ENCODE results near the gene NELFA.

The NELFA gene

DNA sequence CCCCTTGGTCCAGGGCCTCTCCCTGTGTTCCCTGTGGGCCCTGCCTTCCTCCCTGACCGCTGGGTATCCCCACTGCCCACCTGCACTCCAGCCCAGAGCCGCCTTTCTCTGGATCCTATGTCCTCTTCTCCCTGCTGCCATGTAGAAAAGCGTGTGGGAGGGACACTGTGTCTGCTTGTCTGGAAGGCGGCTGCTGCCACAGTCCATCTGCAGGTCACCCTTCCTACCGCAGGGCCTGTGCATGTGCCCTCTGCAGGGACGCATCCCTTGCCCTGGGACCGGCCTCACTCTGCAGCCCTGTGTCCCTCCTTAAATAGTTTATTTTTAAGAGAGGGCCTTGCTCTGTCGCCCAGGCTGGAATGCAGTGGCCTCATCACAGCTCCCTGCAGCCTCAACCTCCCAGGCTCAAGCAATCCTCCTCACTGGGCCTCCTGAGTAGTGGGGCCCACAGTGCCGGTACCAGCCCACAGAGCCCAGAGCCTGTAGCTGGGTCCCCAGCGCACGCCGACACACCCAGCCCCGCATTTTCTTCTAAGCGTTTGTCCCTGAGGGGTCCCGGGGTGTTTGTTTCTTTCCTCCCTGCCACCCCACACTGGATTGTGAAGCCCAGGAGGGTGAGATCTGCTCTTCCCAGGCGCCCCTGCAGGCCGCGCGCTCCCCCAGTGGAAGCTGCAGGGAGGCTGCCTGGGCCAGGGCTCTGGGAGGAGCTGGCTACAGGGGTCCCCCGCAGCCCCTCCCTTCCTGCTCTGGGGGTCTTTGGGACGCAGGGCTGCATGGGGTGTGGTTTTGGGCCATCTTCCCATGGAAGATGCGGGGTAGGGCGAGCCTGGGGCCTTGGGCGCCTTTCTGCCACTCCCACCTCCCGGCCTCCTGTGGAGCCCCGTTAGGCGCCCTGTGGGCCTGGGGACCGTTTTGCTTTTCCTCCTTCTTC is 37.5 kb upstream of the NELFA start:
- Histone ChIP-seq H3K4me3 (ENCODE audit: low read depth in 1 of 5, low read length in 5 of 5) (no peak overlapping the region), H3K9me3 (ENCODE audit: control insufficient read depth in 5 of 5, low read length in 5 of 5) (peaks cover 0 to 8% (median 7%) of the 10 kb centered on the region in 5 donors), H3K9ac (ENCODE audit: low read length in 5 of 5) (no peak overlapping the region), H3K27ac (ENCODE audit: low read depth, low read length) (no peak overlapping the region), H3K4me1 (ENCODE audit: control insufficient read depth in 5 of 5, insufficient read depth in 5 of 5, low read length in 5 of 5) (peaks cover 0 to 17% (median 14%) of the 10 kb centered on the region in 5 donors), H3K27me3 (ENCODE audit: control insufficient read depth in 5 of 5, insufficient read depth in 4 of 5, low read length in 5 of 5) (peaks cover 0 to 17% (median 2%) of the 10 kb centered on the region in 5 donors), H3K36me3 (ENCODE audit: control insufficient read depth in 5 of 5, insufficient read depth in 5 of 5, low read length in 5 of 5) (no peaks in the 10 kb centered on the region)

DNA sequence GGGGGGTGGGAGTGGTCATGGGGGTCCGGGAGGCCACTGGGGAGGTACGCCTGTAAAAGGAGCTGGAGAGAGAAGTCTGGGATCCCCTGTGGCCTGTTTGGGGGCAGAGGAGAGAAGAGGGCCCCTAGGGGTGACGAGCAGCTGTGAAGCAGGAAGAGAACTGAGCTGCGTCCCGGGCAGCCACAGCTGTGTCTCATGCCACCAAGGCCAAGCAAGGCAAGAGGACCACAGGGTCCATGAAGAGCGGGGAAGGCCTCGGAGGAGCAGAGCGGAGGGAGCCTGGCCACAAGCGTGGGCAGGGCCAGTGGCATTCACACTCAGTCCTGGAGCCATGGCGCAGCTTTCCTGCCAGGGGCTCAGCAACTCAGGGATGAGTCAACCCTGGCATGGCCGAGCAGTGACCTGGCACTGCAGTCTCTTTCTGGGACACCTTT is 36.8 kb upstream of the NELFA start:
- Histone ChIP-seq H3K4me1 (ENCODE audit: control insufficient read depth in 5 of 5, insufficient read depth in 5 of 5, low read length in 5 of 5) (peaks cover 0 to 22% (median 20%) of the 10 kb centered on the region in 5 donors), H3K9me3 (ENCODE audit: control insufficient read depth in 5 of 5, low read length in 5 of 5) (peaks cover 0 to 8% (median 7%) of the 10 kb centered on the region in 5 donors), H3K36me3 (ENCODE audit: control insufficient read depth in 5 of 5, insufficient read depth in 5 of 5, low read length in 5 of 5) (no peaks in the 10 kb centered on the region), H3K27me3 (ENCODE audit: control insufficient read depth in 5 of 5, insufficient read depth in 4 of 5, low read length in 5 of 5) (peaks cover 0 to 15% (median 2%) of the 10 kb centered on the region in 5 donors), H3K4me3 (ENCODE audit: low read depth in 1 of 5, low read length in 5 of 5) (no peak overlapping the region), H3K27ac (ENCODE audit: low read depth, low read length) (no peak overlapping the region), H3K9ac (ENCODE audit: low read length in 5 of 5) (no peak overlapping the region)

DNA sequence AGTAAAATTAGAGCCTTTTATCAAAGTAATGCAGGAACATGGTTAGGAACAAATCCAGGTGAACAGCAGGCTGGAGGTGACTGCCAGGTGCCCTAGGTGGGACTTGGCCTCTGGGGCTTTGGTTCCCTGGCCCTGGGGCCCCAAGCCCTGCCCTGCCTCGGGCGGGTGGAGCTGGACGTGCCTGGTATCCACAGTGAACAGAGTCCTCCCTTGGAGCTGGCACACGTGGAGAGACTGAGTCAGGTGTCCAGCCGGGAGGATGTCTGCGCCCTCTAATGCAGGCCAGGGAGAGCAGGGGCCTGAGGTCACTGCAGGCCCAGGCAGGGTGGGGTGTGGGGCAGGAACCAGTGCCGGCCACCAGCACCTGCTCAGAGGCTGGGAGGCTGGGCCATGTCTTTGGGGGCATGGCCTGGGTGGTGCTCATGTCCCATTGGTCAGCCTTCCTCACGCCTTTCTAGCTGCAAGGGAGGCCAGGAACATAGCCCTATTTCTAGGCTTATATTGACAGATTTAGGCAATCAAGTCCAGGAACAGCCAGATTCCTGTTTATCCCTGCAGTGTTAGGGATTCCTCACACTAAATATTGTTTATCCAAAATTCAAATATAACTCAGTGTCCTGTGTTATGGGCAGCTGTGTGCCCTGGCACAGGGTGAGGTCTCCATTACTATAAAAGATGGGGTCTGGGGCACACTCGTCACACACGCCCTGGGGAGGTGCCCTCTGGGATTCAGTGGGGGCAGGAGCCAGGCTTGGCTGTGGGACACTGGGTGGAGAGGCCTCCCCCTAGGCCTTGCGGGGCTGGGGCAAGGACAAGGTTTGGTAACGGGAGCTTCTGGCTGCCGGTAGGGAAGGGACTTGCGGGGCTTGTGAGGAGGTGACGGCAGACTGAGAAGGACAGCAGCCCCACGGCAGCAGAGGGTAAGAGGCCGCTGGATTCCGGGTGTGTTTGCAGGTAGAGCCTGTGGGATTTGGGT is 36.1 kb upstream of the NELFA start:
- Histone ChIP-seq H3K4me1 (ENCODE audit: control insufficient read depth in 5 of 5, insufficient read depth in 5 of 5, low read length in 5 of 5) (peaks cover 0 to 25% (median 22%) of the 10 kb centered on the region in 5 donors), H3K36me3 (ENCODE audit: control insufficient read depth in 5 of 5, insufficient read depth in 5 of 5, low read length in 5 of 5) (no peaks in the 10 kb centered on the region), H3K9me3 (ENCODE audit: control insufficient read depth in 5 of 5, low read length in 5 of 5) (peaks cover 0 to 8% (median 7%) of the 10 kb centered on the region in 5 donors), H3K27ac (ENCODE audit: low read depth, low read length) (no peak overlapping the region), H3K9ac (ENCODE audit: low read length in 5 of 5) (no peak overlapping the region), H3K27me3 (ENCODE audit: control insufficient read depth in 5 of 5, insufficient read depth in 4 of 5, low read length in 5 of 5) (peaks cover 0 to 15% (median 2%) of the 10 kb centered on the region in 5 donors), H3K4me3 (ENCODE audit: low read depth in 1 of 5, low read length in 5 of 5) (no peak overlapping the region)

DNA sequence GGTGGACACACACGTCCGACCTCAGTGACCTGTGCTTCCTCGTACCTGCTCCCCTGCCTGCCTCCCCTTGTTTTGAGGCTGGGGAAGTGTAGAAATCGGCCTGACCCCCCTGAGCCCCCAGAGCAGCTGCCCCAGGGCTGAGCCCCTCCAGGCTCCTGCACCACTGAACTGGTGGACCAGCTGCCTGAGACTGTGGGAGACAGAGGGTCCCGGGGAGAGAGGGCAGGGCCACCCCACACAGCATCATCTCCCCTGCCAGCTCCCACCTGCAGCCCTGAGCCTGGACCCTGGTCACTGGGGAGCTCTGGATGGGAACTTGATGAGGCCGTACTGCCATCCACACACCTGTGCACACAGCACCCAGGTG is 35.3 kb upstream of the NELFA start:
- peaks cover 0 to 15% (median 2%) of the 10 kb centered on the region in 5 donors for H3K27me3 ChIP-seq (ENCODE audit: control insufficient read depth in 5 of 5, insufficient read depth in 4 of 5, low read length in 5 of 5)
- H3K4me3 ChIP-seq (ENCODE audit: low read depth in 1 of 5, low read length in 5 of 5): no peak overlapping the region
- no peaks in the 10 kb centered on the region for H3K36me3 ChIP-seq (ENCODE audit: control insufficient read depth in 5 of 5, insufficient read depth in 5 of 5, low read length in 5 of 5)
- no peak overlapping the region for H3K9ac ChIP-seq (ENCODE audit: low read length in 5 of 5)
- peaks cover 0 to 25% (median 22%) of the 10 kb centered on the region in 5 donors for H3K4me1 ChIP-seq (ENCODE audit: control insufficient read depth in 5 of 5, insufficient read depth in 5 of 5, low read length in 5 of 5)
- H3K9me3 ChIP-seq (ENCODE audit: control insufficient read depth in 5 of 5, low read length in 5 of 5): peaks cover 0 to 8% (median 7%) of the 10 kb centered on the region in 5 donors
- H3K27ac ChIP-seq (ENCODE audit: low read depth, low read length): no peak overlapping the region

DNA sequence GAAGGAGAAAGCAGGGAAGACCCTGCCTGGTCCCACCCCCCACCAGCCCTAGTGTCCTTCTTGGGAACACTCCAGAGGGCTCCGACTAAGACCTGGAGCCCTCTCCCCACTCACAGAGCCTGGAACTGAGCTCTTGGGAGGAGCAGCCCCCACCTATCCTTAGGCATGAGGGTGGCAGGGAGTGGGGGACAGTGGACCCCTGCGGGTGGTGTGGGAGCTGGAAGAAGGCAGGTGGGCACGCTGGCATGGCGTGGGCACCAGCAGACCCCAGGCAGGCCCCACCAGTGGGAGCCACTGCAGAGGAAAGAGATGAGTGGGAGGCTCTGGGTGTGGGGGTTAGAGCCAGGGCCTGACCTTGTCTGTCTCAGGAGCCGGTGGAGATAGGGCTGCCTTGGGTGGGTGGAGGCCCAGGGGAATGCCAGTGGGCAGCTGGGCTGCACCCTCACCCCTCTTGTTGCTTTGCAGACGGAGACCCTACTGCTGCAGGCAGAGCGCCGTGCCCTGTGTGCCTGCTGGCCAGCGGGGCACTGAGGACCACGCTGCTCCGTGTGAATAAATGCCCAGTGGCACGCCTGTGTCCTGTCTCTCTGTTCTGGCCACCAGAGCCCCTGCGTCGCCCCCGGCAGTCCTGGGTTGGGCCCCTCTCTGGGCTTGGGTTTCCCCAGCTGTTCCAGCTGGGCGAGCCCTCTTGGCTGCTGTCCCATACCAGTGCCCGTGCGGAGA is 34.8 kb upstream of the NELFA start:
- Histone ChIP-seq H3K27ac (ENCODE audit: low read depth, low read length) (no peak overlapping the region), H3K27me3 (ENCODE audit: control insufficient read depth in 5 of 5, insufficient read depth in 4 of 5, low read length in 5 of 5) (peaks cover 0 to 15% (median 2%) of the 10 kb centered on the region in 5 donors), H3K9ac (ENCODE audit: low read length in 5 of 5) (no peak overlapping the region), H3K4me3 (ENCODE audit: low read depth in 1 of 5, low read length in 5 of 5) (no peak overlapping the region), H3K36me3 (ENCODE audit: control insufficient read depth in 5 of 5, insufficient read depth in 5 of 5, low read length in 5 of 5) (no peaks in the 10 kb centered on the region), H3K9me3 (ENCODE audit: control insufficient read depth in 5 of 5, low read length in 5 of 5) (peaks cover 0 to 8% (median 7%) of the 10 kb centered on the region in 5 donors), H3K4me1 (ENCODE audit: control insufficient read depth in 5 of 5, insufficient read depth in 5 of 5, low read length in 5 of 5) (peaks cover 0 to 25% (median 22%) of the 10 kb centered on the region in 5 donors)

DNA sequence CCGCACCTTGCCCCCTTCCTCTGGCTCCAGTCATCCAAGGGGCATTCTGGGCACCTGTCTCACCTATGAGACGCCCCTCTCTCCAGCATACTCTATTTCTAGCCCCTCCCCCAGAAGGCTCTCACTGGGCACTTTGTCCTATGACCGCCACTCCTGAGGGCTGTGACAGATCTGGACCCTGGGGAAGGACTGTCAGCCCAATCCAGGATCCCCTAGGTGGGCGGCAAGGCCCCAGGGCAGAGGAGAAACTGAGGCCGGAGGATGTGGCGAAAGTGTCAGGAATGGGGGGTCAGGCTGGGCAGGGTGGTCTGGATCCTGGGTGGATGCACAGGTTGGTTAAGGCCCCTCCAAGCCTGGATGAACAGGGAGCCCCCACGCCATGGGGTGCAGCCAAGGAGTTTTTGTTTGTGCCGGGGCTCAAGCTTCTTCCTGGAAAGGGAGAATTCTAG is 34.2 kb upstream of the NELFA start:
- Histone ChIP-seq H3K27ac (ENCODE audit: low read depth, low read length) (no peak overlapping the region), H3K9ac (ENCODE audit: low read length in 5 of 5) (no peak overlapping the region), H3K27me3 (ENCODE audit: control insufficient read depth in 5 of 5, insufficient read depth in 4 of 5, low read length in 5 of 5) (peaks cover 0 to 15% (median 0%) of the 10 kb centered on the region in 5 donors), H3K9me3 (ENCODE audit: control insufficient read depth in 5 of 5, low read length in 5 of 5) (peaks cover 0 to 8% (median 7%) of the 10 kb centered on the region in 5 donors), H3K36me3 (ENCODE audit: control insufficient read depth in 5 of 5, insufficient read depth in 5 of 5, low read length in 5 of 5) (no peaks in the 10 kb centered on the region), H3K4me3 (ENCODE audit: low read depth in 1 of 5, low read length in 5 of 5) (peak overlapping the region in 1 of 5 donors; percentile 68), H3K4me1 (ENCODE audit: control insufficient read depth in 5 of 5, insufficient read depth in 5 of 5, low read length in 5 of 5) (peaks cover 0 to 25% (median 22%) of the 10 kb centered on the region in 5 donors)

DNA sequence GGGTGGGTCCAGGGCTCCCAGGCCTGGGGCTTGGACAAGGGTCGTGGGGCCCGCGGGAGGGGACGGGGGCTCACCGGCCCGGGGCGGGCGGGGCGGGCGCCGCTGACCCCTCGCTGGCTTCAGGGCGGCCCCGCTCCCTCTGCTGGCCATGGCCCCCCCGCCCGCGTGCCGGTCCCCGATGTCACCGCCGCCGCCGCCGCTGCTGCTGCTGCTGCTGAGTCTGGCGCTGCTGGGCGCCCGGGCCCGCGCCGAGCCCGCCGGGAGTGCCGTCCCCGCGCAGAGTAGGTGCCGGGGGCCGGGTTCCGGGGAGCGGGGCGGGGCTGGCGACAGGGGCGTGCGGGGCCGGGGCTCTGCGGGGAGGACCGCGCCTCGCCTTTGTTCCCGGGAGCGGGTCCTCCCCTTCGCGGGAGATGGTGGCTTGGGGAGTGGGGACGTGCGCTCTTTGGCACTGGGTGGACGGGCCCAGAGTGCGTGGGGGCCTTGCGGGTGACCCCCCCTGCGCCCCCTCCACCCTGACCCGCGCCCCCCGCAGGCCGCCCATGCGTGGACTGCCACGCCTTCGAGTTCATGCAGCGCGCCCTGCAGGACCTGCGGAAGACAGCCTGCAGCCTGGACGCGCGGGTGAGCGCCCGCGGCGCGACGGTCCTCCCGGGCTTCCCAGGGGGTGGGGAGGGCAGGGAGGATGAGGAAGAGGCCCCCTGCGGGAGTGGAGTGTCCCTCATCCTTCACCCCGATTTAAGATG is 33.6 kb upstream of the NELFA start:
- peaks cover 0 to 8% (median 7%) of the 10 kb centered on the region in 5 donors for H3K9me3 ChIP-seq (ENCODE audit: control insufficient read depth in 5 of 5, low read length in 5 of 5)
- peaks cover 0 to 15% (median 0%) of the 10 kb centered on the region in 5 donors for H3K27me3 ChIP-seq (ENCODE audit: control insufficient read depth in 5 of 5, insufficient read depth in 4 of 5, low read length in 5 of 5)
- H3K36me3 ChIP-seq (ENCODE audit: control insufficient read depth in 5 of 5, insufficient read depth in 5 of 5, low read length in 5 of 5): no peaks in the 10 kb centered on the region
- H3K27ac ChIP-seq (ENCODE audit: low read depth, low read length): no peak overlapping the region
- H3K4me3 ChIP-seq (ENCODE audit: low read depth in 1 of 5, low read length in 5 of 5): peak overlapping the region in 3 of 5 donors; percentile 50 to 68 (median 66)
- H3K4me1 ChIP-seq (ENCODE audit: control insufficient read depth in 5 of 5, insufficient read depth in 5 of 5, low read length in 5 of 5): peaks cover 0 to 25% (median 22%) of the 10 kb centered on the region in 5 donors
- no peak overlapping the region for H3K9ac ChIP-seq (ENCODE audit: low read length in 5 of 5)

DNA sequence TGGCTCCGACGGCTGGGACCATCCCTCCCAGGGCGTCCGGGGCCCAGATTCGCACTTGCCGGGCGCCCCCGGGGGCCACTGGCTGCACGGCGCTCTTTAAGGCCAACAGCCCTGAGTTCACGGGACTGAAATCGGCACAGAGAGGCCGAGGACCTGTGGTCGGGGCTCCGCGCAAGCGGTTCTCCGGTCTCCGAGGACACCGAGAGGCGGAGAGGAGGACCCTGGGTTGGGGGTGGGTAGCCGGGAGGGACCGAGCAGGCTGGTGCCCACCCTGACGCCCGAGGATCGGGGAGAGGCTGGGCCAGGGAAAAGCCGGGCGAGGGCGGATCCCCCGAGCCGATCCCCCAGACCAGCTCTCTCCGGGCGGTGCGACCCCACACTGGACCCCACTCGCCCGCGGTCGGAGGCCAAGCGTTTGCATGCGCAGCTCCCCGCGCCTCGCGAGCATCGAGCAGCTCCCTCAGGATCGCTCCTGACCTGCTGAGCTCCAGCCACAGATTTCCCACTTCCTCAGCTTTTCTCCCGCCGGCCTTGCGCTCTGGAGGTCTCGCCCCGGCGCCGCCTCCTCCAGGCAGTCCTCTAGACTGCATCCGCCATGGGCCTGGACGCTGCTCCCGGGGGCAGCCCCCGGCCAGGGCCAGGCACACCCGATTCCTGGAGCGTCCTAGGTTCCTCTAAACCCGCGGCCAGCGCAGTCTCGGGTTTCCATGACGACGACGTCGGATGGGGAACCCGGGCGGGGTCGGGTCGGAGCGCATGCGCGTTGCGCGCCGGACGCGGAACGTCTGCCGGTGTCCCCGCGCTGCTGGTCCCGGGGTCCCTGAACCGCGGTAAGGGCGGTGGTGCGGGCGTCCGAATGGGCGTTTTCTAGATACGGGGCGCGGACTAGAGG is 32.7 kb upstream of the NELFA start:
- H3K27ac ChIP-seq (ENCODE audit: low read depth, low read length): no peak overlapping the region
- H3K9me3 ChIP-seq (ENCODE audit: control insufficient read depth in 5 of 5, low read length in 5 of 5): peaks cover 0 to 8% (median 7%) of the 10 kb centered on the region in 5 donors
- H3K27me3 ChIP-seq (ENCODE audit: control insufficient read depth in 5 of 5, insufficient read depth in 4 of 5, low read length in 5 of 5): peaks cover 0 to 16% (median 0%) of the 10 kb centered on the region in 5 donors
- H3K36me3 ChIP-seq (ENCODE audit: control insufficient read depth in 5 of 5, insufficient read depth in 5 of 5, low read length in 5 of 5): no peaks in the 10 kb centered on the region
- peaks cover 0 to 25% (median 19%) of the 10 kb centered on the region in 5 donors for H3K4me1 ChIP-seq (ENCODE audit: control insufficient read depth in 5 of 5, insufficient read depth in 5 of 5, low read length in 5 of 5)
- H3K4me3 ChIP-seq (ENCODE audit: low read depth in 1 of 5, low read length in 5 of 5): peak overlapping the region in 4 of 5 donors; percentile 50 to 77 (median 67)
- H3K9ac ChIP-seq (ENCODE audit: low read length in 5 of 5): peak overlapping the region in 3 of 5 donors; percentile 26 to 56 (median 37)

Data from subcutaneous abdominal adipose tissue (tissue), 5 donors.